MCF 10A (cell line): Measurements from ENCODE around the gene DEFB113. TPM values are rescaled to one million over a fixed set of nuclear protein-coding genes. Genes with fewer than 3 reads are reported as not detected.
"Not testable (repeated sequence)": the region's sequence is repeated elsewhere in the genome, so short reads cannot be mapped to it uniquely, and the experiment has no call there.

Experiments
- BruUV-seq: library from RNA; stranded (reverse); fragments of 400-500 nt; replicated peaks from 2 replicates; lab custom pipeline; 2021; lab: Mats Ljungman, UMichigan
- CTCF ChIA-PET: fragments of 300-600 bp; sonication (Branson Sonifier 250); formaldehyde crosslinking; extraction: SDS; loops from one replicate; lab custom pipeline; 2021; ENCODE audit warnings: antibody characterized with exemption, inconsistent platforms; lab: Yijun Ruan, JAX
- POLR2A ChIA-PET: fragments of 300-600, 350-650 bp; sonication (Branson Sonifier 250); formaldehyde crosslinking; extraction: SDS; loops from one replicate; lab custom pipeline; 2020; ENCODE audit warnings: antibody characterized with exemption, inconsistent platforms; lab: Yijun Ruan, JAX
- DNase-seq: peaks from one replicate; pipeline ENCODE4 v3.0.0-alpha.2; 2018; ENCODE audit not compliant: unreplicated experiment
- H3K27ac Mint-ChIP-seq: one replicate; pipeline ENCODE4 v1.8.0; 2022; ENCODE audit warnings: mild to moderate bottlenecking, low read depth, mixed read lengths; ENCODE audit not compliant: unreplicated experiment
- H3K27me3 Mint-ChIP-seq: one replicate; pipeline ENCODE4 v1.8.0; 2022; ENCODE audit warnings: mixed read lengths; ENCODE audit not compliant: insufficient read depth, unreplicated experiment
- H3K36me3 Mint-ChIP-seq: one replicate; pipeline ENCODE4 v1.8.0; 2022; ENCODE audit warnings: mild to moderate bottlenecking, moderate library complexity, mixed read lengths; ENCODE audit not compliant: insufficient read depth, unreplicated experiment
- H3K4me1 Mint-ChIP-seq: one replicate; pipeline ENCODE4 v1.8.0; 2022; ENCODE audit warnings: mixed read lengths; ENCODE audit not compliant: insufficient read depth, unreplicated experiment
- H3K4me3 Mint-ChIP-seq: one replicate; pipeline ENCODE4 v1.8.0; 2022; ENCODE audit warnings: mild to moderate bottlenecking, moderate library complexity, mixed read lengths; ENCODE audit not compliant: unreplicated experiment
- H3K9me3 Mint-ChIP-seq: one replicate; pipeline ENCODE4 v1.8.0; 2022; ENCODE audit warnings: mixed read lengths; ENCODE audit not compliant: unreplicated experiment
- intact Hi-C: fragments of 100-400 bp; cut with micrococcal nuclease; formaldehyde crosslinking; loops from 2 replicates; pipeline ENCODE4 v1.14.1; 2022
- total RNA-seq: library from RNA; stranded (reverse); gene quantifications from 2 replicates; pipeline ENCODE4 v1.2.3, GENCODE V29; 2022
- TF ChIP-seq, protein P1 (sequence below): fragments of 200-600 bp; IDR thresholded peaks from one replicate; pipeline ENCODE4 v1.8.0; 2022; ENCODE audit warnings: antibody characterized with exemption, mild to moderate bottlenecking; ENCODE audit not compliant: unreplicated experiment

Gene DEFB113
- total RNA-seq, 1 experiment from 2014 or later = not detected

DNA sequence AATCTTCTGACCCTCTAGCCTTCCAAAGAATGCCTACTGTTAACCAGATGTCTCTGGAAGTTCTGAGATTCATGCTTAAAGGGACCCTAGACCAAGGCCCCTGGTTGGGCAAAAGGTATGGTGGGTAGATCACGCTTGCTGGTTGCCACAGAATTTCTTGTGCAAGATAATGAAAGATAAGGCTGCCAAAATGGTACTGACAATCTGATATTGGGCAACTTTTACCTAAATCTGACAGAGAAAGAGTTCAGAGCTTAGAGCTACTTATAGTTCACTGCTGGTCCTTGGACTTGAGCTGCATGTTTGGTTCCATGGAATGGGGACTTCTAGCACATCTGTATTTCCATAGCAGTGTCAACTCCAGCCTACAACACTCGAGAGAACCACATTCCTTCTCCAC is 17.5 kb downstream of the DEFB113 start:
- TF ChIP-seq, protein P1, sequence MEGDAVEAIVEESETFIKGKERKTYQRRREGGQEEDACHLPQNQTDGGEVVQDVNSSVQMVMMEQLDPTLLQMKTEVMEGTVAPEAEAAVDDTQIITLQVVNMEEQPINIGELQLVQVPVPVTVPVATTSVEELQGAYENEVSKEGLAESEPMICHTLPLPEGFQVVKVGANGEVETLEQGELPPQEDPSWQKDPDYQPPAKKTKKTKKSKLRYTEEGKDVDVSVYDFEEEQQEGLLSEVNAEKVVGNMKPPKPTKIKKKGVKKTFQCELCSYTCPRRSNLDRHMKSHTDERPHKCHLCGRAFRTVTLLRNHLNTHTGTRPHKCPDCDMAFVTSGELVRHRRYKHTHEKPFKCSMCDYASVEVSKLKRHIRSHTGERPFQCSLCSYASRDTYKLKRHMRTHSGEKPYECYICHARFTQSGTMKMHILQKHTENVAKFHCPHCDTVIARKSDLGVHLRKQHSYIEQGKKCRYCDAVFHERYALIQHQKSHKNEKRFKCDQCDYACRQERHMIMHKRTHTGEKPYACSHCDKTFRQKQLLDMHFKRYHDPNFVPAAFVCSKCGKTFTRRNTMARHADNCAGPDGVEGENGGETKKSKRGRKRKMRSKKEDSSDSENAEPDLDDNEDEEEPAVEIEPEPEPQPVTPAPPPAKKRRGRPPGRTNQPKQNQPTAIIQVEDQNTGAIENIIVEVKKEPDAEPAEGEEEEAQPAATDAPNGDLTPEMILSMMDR = no peak
- no peaks in the 10 kb centered on the region for H3K9me3 Mint-ChIP-seq
- no peak for DNase-seq
- ChIA-PET CTCF (interaction anchor here (1.0 kb wide), 1 partner anchor 27 kb away, joined by 5 read pairs; no protein-coding TSS in a partner anchor), POLR2A (no interaction called here)
- H3K27ac Mint-ChIP-seq = no peak overlapping the region
- intact Hi-C loops = no loop called here
- no peaks in the 10 kb centered on the region for H3K4me1 Mint-ChIP-seq
- H3K4me3 Mint-ChIP-seq = no peak overlapping the region
- no TSS peak for BruUV-seq
- H3K36me3 Mint-ChIP-seq = no peaks in the 10 kb centered on the region
- peaks cover 26% of the 10 kb centered on the region for H3K27me3 Mint-ChIP-seq

DNA sequence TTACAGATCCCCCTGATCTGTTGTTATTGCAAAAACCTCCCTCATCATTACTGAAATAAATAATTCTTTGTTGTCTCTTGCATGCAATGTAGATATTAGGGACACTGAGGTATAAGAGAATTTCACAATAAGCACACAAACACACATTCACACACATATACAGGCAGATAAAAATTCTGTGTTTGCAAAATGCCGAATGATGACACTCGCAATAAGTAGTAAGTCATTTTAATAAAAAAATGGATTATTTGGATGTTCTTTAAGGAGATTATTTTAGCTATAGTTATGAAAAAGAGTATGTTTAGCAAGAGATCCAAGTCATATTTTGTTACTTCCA is 19.0 kb downstream of the DEFB113 start:
- no TSS peak for BruUV-seq
- POLR2A ChIA-PET = no interaction called here
- no peak overlapping the region for H3K27ac Mint-ChIP-seq
- no peaks in the 10 kb centered on the region for H3K4me1 Mint-ChIP-seq
- intact Hi-C loops = no loop called here
- TF ChIP-seq, protein P1 = no peak
- H3K4me3 Mint-ChIP-seq = no peak overlapping the region
- H3K36me3 Mint-ChIP-seq = no peaks in the 10 kb centered on the region
- no peak for DNase-seq
- H3K9me3 Mint-ChIP-seq = no peaks in the 10 kb centered on the region
- CTCF ChIA-PET = interaction anchor here (0.7 kb wide), 1 partner anchor 75 kb away, joined by 3 read pairs; no protein-coding TSS in a partner anchor
- H3K27me3 Mint-ChIP-seq = peaks cover 13% of the 10 kb centered on the region

DNA sequence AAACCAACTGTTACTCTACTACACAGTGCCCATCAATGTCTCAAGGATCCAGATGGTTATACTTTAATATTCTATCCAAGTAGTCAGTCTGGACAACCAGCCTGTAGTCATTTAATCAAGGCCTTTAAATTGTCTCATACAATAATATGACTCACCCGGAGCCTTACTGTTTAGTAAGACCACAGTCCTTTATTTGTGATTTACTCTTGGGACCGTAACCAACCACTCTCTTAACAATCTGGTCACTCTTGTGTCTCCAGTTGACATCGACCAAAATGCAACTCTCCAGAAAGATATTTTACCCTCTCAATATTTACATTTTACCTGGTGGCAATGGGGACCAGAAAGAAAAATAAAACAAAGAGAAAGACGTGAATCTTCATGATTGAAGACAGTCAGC is 20.4 kb downstream of the DEFB113 start:
- Mint-ChIP-seq H3K27ac (no peak overlapping the region), H3K4me1 (no peaks in the 10 kb centered on the region), H3K4me3 (no peak overlapping the region), H3K36me3 (no peaks in the 10 kb centered on the region), H3K9me3 (no peaks in the 10 kb centered on the region), H3K27me3 (no peaks in the 10 kb centered on the region)
- DNase-seq = no peak
- ChIA-PET POLR2A (no interaction called here), CTCF (no interaction called here)
- intact Hi-C loops = no loop called here
- no TSS peak for BruUV-seq
- TF ChIP-seq, protein P1 = no peak

DNA sequence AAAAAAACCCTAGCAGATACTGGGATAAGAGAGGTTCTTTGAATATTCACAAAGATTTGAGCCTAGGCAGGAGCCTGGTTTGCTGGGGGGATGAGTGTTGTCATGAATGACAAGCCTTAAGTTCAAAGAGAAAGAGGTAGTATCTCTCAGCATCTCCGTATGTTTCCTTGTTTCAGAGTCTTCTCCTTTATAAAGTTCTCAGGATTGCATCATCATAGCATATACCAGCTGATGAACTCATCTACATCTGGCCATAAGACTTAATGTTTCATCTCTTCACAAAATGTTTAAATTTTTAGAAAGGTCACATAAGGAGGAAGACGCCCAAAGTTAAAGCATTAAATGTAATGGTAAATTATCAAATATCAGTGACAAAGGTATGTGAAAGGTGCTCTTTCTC is 22.6 kb downstream of the DEFB113 start:
- H3K9me3 Mint-ChIP-seq = no peaks in the 10 kb centered on the region
- no peaks in the 10 kb centered on the region for H3K36me3 Mint-ChIP-seq
- intact Hi-C loops = no loop called here
- ChIA-PET POLR2A (interaction anchor here (0.6 kb wide), 1 partner anchor 1981 kb away, joined by 3 read pairs; no protein-coding TSS in a partner anchor), CTCF (no interaction called here)
- TF ChIP-seq, protein P1 = no peak
- DNase-seq = no peak
- BruUV-seq = no TSS peak
- no peaks in the 10 kb centered on the region for H3K27me3 Mint-ChIP-seq
- H3K27ac Mint-ChIP-seq = no peak overlapping the region
- H3K4me3 Mint-ChIP-seq = no peak overlapping the region
- H3K4me1 Mint-ChIP-seq = no peaks in the 10 kb centered on the region

DNA sequence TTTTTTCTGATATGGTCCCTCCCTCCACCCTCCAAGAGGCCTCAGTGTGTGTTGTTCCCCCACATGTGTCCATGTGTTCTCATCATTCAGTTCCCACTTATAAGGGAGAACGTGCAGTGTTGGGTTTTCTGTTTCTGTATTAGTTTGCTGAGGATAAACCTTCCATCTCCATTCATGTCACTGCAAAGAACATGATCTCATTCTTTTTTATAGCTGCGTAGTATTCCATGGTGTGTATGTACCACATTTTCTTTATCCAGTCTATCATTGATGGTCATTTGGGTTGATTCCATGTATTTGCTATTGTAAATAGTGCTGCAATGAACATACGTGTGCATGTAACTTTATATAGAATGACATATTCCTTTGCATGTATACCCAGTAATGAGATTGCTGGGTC is 25.4 kb downstream of the DEFB113 start:
- H3K9me3 Mint-ChIP-seq, H3K27ac Mint-ChIP-seq, DNase-seq, intact Hi-C loops, H3K4me1 Mint-ChIP-seq, H3K36me3 Mint-ChIP-seq, POLR2A ChIA-PET, H3K4me3 Mint-ChIP-seq, BruUV-seq: not testable (repeated sequence)
- CTCF ChIA-PET = interaction anchor here (1.9 kb wide), 1 partner anchor 17 kb away, joined by 4 read pairs; no protein-coding TSS in a partner anchor
- peaks cover 12% of the 10 kb centered on the region for H3K27me3 Mint-ChIP-seq
